NCI-H187 treated with DMSO at 0.1 percent for 48 hours (cell line): ENCODE results near the gene PET100.

Experiments
- DNase-seq: peaks from one replicate; lab custom pipeline; 2025; lab: John Stamatoyannopoulos, UW

Gene PET100

GRCh38 chr19:7679771-7680605 lies 50.4 kb downstream of the PET100 start:
- no peak for DNase-seq

- no peak for DNase-seq
These were observed 51.2 kb downstream of the PET100 start, which contains the start of gene TRAPPC5 for GRCh38 chr19:7680606-7681339. TSS of gene TRAPPC5 (plus strand) at chr19:7680833. CDS start at chr19:7682254, 1,421 bp downstream.
